Vagina (tissue), 2 donors: ENCODE data around the gene MAT2B. TPM values are rescaled to one million over a fixed set of nuclear protein-coding genes. Genes with fewer than 3 reads are reported as not detected.
"Not testable (repeated sequence)": the region's sequence is repeated elsewhere in the genome, so short reads cannot be mapped to it uniquely, and the experiment has no call there.

Source experiments
- DNase-seq, 2 donors: peaks; one replicate each; pipeline ENCODE4 v3.0.0-alpha.2; 2017; ENCODE audit errors: extremely low spot score in 2 of 2
- H3K27ac ChIP-seq: fragments of 200-600 bp; sonication (generic); one replicate; pipeline ENCODE4 v1.5.1; 2019
- H3K27me3 ChIP-seq: fragments of 200-600 bp; sonication (generic); one replicate; pipeline ENCODE4 v1.5.1; 2019
- H3K36me3 ChIP-seq, 2 donors: fragments of 200-600 bp; sonication (generic); one replicate each; pipeline ENCODE4 v1.5.1; 2017 to 2019
- H3K4me1 ChIP-seq: fragments of 200-600 bp; sonication (generic); one replicate; pipeline ENCODE4 v1.5.1; 2019
- H3K4me3 ChIP-seq, 2 donors: fragments of 200-600 bp; sonication (generic); 1 replicate in 1 of 2; 2 replicates in 1 of 2; pipeline ENCODE4 v1.5.1; 2016 to 2019
- H3K9me3 ChIP-seq: fragments of 200-600 bp; sonication (generic); one replicate; pipeline ENCODE4 v1.5.1; 2019
- CTCF ChIP-seq, 3 experiments: fragments of 450-650 bp in 2 of 3; fragments of 200-600 bp in 1 of 3; sonication (generic) in 1 of 3; IDR thresholded peaks; one replicate each; pipeline ENCODE4 v1.5.1; 2017 to 2019; ENCODE audit warnings: antibody characterized with exemption in 3 of 3, mild to moderate bottlenecking in 2 of 3, moderate library complexity in 2 of 3
- POLR2A ChIP-seq, 2 donors: fragments of 450-650 bp; IDR thresholded peaks; one replicate each; pipeline ENCODE4 v1.6.1; 2017; ENCODE audit warnings: antibody characterized with exemption in 2 of 2, mild to moderate bottlenecking in 2 of 2, moderate library complexity in 2 of 2
- POLR2AphosphoS5 ChIP-seq, 2 donors: sonication (generic); formaldehyde crosslinking; IDR thresholded peaks; one replicate each; pipeline ENCODE4 v1.9.0; 2017; ENCODE audit warnings: antibody characterized with exemption in 2 of 2, mild to moderate bottlenecking in 2 of 2, low read depth in 1 of 2; ENCODE audit not compliant: insufficient read depth in 1 of 2
- intact Hi-C: fragments of 100-400 bp; cut with DNase I; formaldehyde crosslinking; loops from one replicate; pipeline ENCODE4 v1.15.1; 2023
- total RNA-seq: library from RNA; depleted of rRNA; stranded (reverse); fragments of >200 nt; gene quantifications from one replicate; pipeline ENCODE4 v1.2.3, GENCODE V29; 2016

The MAT2B gene
- total RNA-seq, 1 donor from 2014 or later, result 38.3 TPM

- TF ChIP-seq CTCF (IDR thresholded peaks at IDR 0.05) (no peak), POLR2AphosphoS5 (IDR thresholded peaks at IDR 0.05; ENCODE audit: insufficient read depth in 1 of 2, low read depth in 1 of 2) (no peak), POLR2A (IDR thresholded peaks at IDR 0.05) (no peak)
- intact Hi-C loops, result no loop called here
- no peak overlapping the region for H3K4me3 ChIP-seq
- H3K27me3 ChIP-seq, result no peaks in the 10 kb centered on the region
- no peaks in the 10 kb centered on the region for H3K4me1 ChIP-seq
- no peak for DNase-seq
- H3K27ac ChIP-seq, result no peak overlapping the region
- no peaks in the 10 kb centered on the region for H3K36me3 ChIP-seq
- H3K9me3 ChIP-seq, result no peaks in the 10 kb centered on the region
Observed at GRCh38 chr5:163535290-163535689, 29.9 kb downstream of the MAT2B start.

GRCh38 chr5:163536442-163536841, 31.0 kb downstream of the MAT2B start:
- H3K27me3 ChIP-seq, H3K4me3 ChIP-seq, H3K36me3 ChIP-seq, H3K4me1 ChIP-seq, H3K9me3 ChIP-seq, H3K27ac ChIP-seq, DNase-seq, intact Hi-C loops: not testable (repeated sequence)

GRCh38 chr5:163540696-163541095, 35.3 kb downstream of the MAT2B start:
- no peaks in the 10 kb centered on the region for H3K27me3 ChIP-seq
- no peaks in the 10 kb centered on the region for H3K4me1 ChIP-seq
- DNase-seq, result no peak
- intact Hi-C loops, result no loop called here
- H3K36me3 ChIP-seq, result no peaks in the 10 kb centered on the region
- no peak overlapping the region for H3K27ac ChIP-seq
- TF ChIP-seq CTCF (IDR thresholded peaks at IDR 0.05) (no peak), POLR2A (IDR thresholded peaks at IDR 0.05) (no peak), POLR2AphosphoS5 (IDR thresholded peaks at IDR 0.05; ENCODE audit: insufficient read depth in 1 of 2, low read depth in 1 of 2) (no peak)
- H3K9me3 ChIP-seq, result no peaks in the 10 kb centered on the region
- no peak overlapping the region for H3K4me3 ChIP-seq

- Histone ChIP-seq H3K4me1 (no peaks in the 10 kb centered on the region), H3K9me3 (no peaks in the 10 kb centered on the region), H3K36me3 (no peaks in the 10 kb centered on the region), H3K27ac (no peak overlapping the region), H3K4me3 (no peak overlapping the region), H3K27me3 (no peaks in the 10 kb centered on the region)
- TF ChIP-seq POLR2AphosphoS5 (IDR thresholded peaks at IDR 0.05; ENCODE audit: insufficient read depth in 1 of 2, low read depth in 1 of 2) (no peak), POLR2A (IDR thresholded peaks at IDR 0.05) (no peak), CTCF (IDR thresholded peaks at IDR 0.05) (no peak)
- no peak for DNase-seq
- intact Hi-C loops, result no loop called here
Observed at GRCh38 chr5:163542771-163543170, 37.4 kb downstream of the MAT2B start.

GRCh38 chr5:163544041-163544440, 38.6 kb downstream of the MAT2B start:
- H3K27ac ChIP-seq, result no peak overlapping the region
- TF ChIP-seq CTCF (IDR thresholded peaks at IDR 0.05) (no peak), POLR2A (IDR thresholded peaks at IDR 0.05) (no peak), POLR2AphosphoS5 (IDR thresholded peaks at IDR 0.05; ENCODE audit: insufficient read depth in 1 of 2, low read depth in 1 of 2) (no peak)
- intact Hi-C loops, result no loop called here

GRCh38 chr5:163544836-163545235, 39.4 kb downstream of the MAT2B start:
- intact Hi-C loops, result no loop called here
- no peak overlapping the region for H3K4me3 ChIP-seq
- TF ChIP-seq POLR2A (IDR thresholded peaks at IDR 0.05), result no peak
- no peak for TF ChIP-seq CTCF (IDR thresholded peaks at IDR 0.05)
- no peaks in the 10 kb centered on the region for H3K36me3 ChIP-seq
- no peak overlapping the region for H3K27ac ChIP-seq
- no peak for DNase-seq
- H3K9me3 ChIP-seq, result no peaks in the 10 kb centered on the region
- H3K27me3 ChIP-seq, result no peaks in the 10 kb centered on the region
- no peaks in the 10 kb centered on the region for H3K4me1 ChIP-seq

More at GRCh38 chr5:163544041-163544440, 38.6 kb downstream of the MAT2B start:
- Histone ChIP-seq H3K27me3 (no peaks in the 10 kb centered on the region), H3K4me3 (no peak overlapping the region), H3K4me1 (no peaks in the 10 kb centered on the region), H3K9me3 (no peaks in the 10 kb centered on the region), H3K36me3 (no peaks in the 10 kb centered on the region)
- DNase-seq, result no peak
